GM12878 (cell line): ENCODE results near the gene LMCD1. TPM values are rescaled to one million over a fixed set of nuclear protein-coding genes. Genes with fewer than 3 reads are reported as not detected.

Source experiments
- ATAC-seq: fragments of 200-7000 bp; cut with Tn5 transposase; 3 replicates; pipeline ENCODE4 v1.9.1; 2020; ENCODE audit warnings: mild to moderate bottlenecking, moderate library complexity
- BruUV-seq: library from RNA; stranded (reverse); fragments of 400-500 nt; replicated peaks from 2 replicates; lab custom pipeline; 2021; lab: Mats Ljungman, UMichigan
- CTCF ChIA-PET: fragments of 300-600 bp; sonication (Branson Sonifier 250); formaldehyde crosslinking; extraction: SDS; loops from one replicate; lab custom pipeline; 2021; ENCODE audit warnings: inconsistent platforms; lab: Yijun Ruan, JAX
- POLR2A ChIA-PET: fragments of 350-600 bp; formaldehyde crosslinking; extraction: SDS; loops from one replicate; lab custom pipeline; 2021; ENCODE audit warnings: inconsistent platforms; lab: Charles Lee
- RAD21 ChIA-PET: fragments of 300-600 bp; sonication (Branson Sonifier 250); formaldehyde crosslinking; loops from one replicate; lab custom pipeline; 2023; ENCODE audit warnings: antibody characterized with exemption; ENCODE audit not compliant: unreplicated experiment; lab: Charles Lee
- SMC1A ChIA-PET: fragments of 300-600 bp; sonication (Branson Sonifier 250); formaldehyde crosslinking; loops from one replicate; lab custom pipeline; 2023; ENCODE audit not compliant: unreplicated experiment, uncharacterized antibody; lab: Charles Lee
- DNase-seq: peaks from one replicate; pipeline ENCODE4 v3.0.0-alpha.2; 2011; ENCODE audit warnings: low read depth, low spot score
- FAIRE-seq: peaks from 3 replicates; lab custom pipeline; 2011; peaks lifted over from hg19 to GRCh38; lab: Jason Lieb, UNC
- H2AFZ ChIP-seq: 2 replicates; pipeline ENCODE4 v1.6.0; 2011; ENCODE audit warnings: low read depth, low read length, control low read depth; ENCODE audit not compliant: control insufficient read depth
- H3K27ac ChIP-seq: 2 replicates; pipeline ENCODE4 v1.5.1; 2011; ENCODE audit warnings: control low read depth; ENCODE audit not compliant: control insufficient read depth, insufficient read depth
- H3K27me3 ChIP-seq, 2 experiments: replicated peaks in 1 of 2; 2 replicates each; pipeline versions ENCODE4 v1.6.0 to v1.6.1; 2011; ENCODE audit warnings: low read length in 1 of 2; ENCODE audit not compliant: control insufficient read depth in 2 of 2, insufficient read depth in 2 of 2
- H3K36me3 ChIP-seq, 2 experiments: 2 replicates each; pipeline ENCODE4 v1.5.1; 2011; ENCODE audit warnings: low read length in 1 of 2; ENCODE audit not compliant: control insufficient read depth in 2 of 2, insufficient read depth in 2 of 2
- H3K4me1 ChIP-seq: 2 replicates; pipeline ENCODE4 v1.6.1; 2011; ENCODE audit warnings: mild to moderate bottlenecking, low read length, moderate library complexity, mixed read lengths; ENCODE audit not compliant: control insufficient read depth, insufficient read depth
- H3K4me2 ChIP-seq: 2 replicates; pipeline ENCODE4 v1.6.0; 2011; ENCODE audit warnings: control low read depth; ENCODE audit not compliant: control insufficient read depth, insufficient read depth
- H3K4me3 ChIP-seq: fragments of 200-600 bp; sonication (generic); 2 replicates; pipeline ENCODE4 v1.5.1; 2016
- H3K79me2 ChIP-seq: 2 replicates; pipeline ENCODE4 v1.6.0; 2011; ENCODE audit warnings: low read length; ENCODE audit not compliant: control insufficient read depth, insufficient read depth
- H3K9ac ChIP-seq: 2 replicates; pipeline ENCODE4 v1.8.0; 2011; ENCODE audit warnings: low read length, control low read depth, mixed read lengths; ENCODE audit not compliant: control insufficient read depth, insufficient read depth
- H3K9me3 ChIP-seq: replicated peaks from 3 replicates; pipeline ENCODE4 v1.5.1; 2011; ENCODE audit warnings: mild to moderate bottlenecking, low read length; ENCODE audit not compliant: control insufficient read depth, insufficient read depth
- H4K20me1 ChIP-seq: 2 replicates; pipeline ENCODE4 v1.6.0; 2011; ENCODE audit not compliant: control insufficient read depth, insufficient read depth
- ASH2L ChIP-seq: fragments of 300-600, 200-600 bp; sonication (generic); IDR thresholded peaks from 2 replicates; pipeline ENCODE4 v1.6.1; 2017; ENCODE audit warnings: low read depth, mild to moderate bottlenecking, borderline replicate concordance
- DPF2 ChIP-seq: fragments of 450-650 bp; IDR thresholded peaks from 2 replicates; pipeline ENCODE4 v1.6.1; 2017; ENCODE audit warnings: mild to moderate bottlenecking
- GABPA ChIP-seq: IDR thresholded peaks from 2 replicates; pipeline ENCODE4 v1.6.1; 2014; ENCODE audit warnings: antibody characterized with exemption, low read depth, mild to moderate bottlenecking, inconsistent platforms
- KLF5 ChIP-seq: fragments of 450-650 bp; IDR thresholded peaks from 2 replicates; pipeline ENCODE4 v1.6.1; 2014; ENCODE audit warnings: mild to moderate bottlenecking; ENCODE audit not compliant: partially characterized antibody
- RB1 ChIP-seq: fragments of 450-650 bp; formaldehyde crosslinking; IDR thresholded peaks from 2 replicates; pipeline ENCODE4 v1.6.1; 2017; ENCODE audit warnings: mild to moderate bottlenecking, borderline replicate concordance
- RBBP5 ChIP-seq: fragments of 200-600 bp; sonication (generic); conservative IDR thresholded peaks from 2 replicates; pipeline ENCODE4 v1.6.1; 2016
- RELA ChIP-seq: fragments of 450-650 bp; IDR thresholded peaks from 2 replicates; pipeline ENCODE4 v1.8.0; 2014; ENCODE audit warnings: borderline replicate concordance; ENCODE audit not compliant: partially characterized antibody
- SIN3A ChIP-seq: IDR thresholded peaks from 2 replicates; pipeline ENCODE4 v1.6.1; 2012; ENCODE audit warnings: low read depth, low read length, improper control_type of control experiment
- WGBS: methylation state at CpG from one replicate; pipeline ENCODE4 v1.1.6; 2016; ENCODE audit warnings: low lambda C conversion rate; ENCODE audit not compliant: insufficient replicate concordance, insufficient coverage; ENCODE audit errors: missing lambda C conversion rate; 5-methylcytosine and 5-hydroxymethylcytosine counted together
- in situ Hi-C: fragments of 300-500 bp; cut with MboI; formaldehyde crosslinking; loops from 9 replicates; pipeline ENCODE4 v1.14.3; 2018; ENCODE audit warnings: mixed read lengths
- intact Hi-C: fragments of 100-400 bp; cut with micrococcal nuclease; formaldehyde crosslinking; loops from one replicate; pipeline ENCODE4 v1.14.2; 2022; ENCODE audit not compliant: unreplicated experiment
- polyA plus RNA-seq, 11 experiments: library from polyadenylated mRNA; depleted of rRNA in 4 of 11; unstranded in 6 of 11; stranded (reverse) in 5 of 11; fragments of >200 nt; fragmentation: Nextera tagmentation in 4 of 11; fragmentation: Illumina TruSeq in 1 of 11; extraction: Ambion mirVana in 4 of 11; extraction: Trizol in 1 of 11; gene quantifications; 1 replicate in 1 of 11; 2 replicates in 10 of 11; pipeline versions ENCODE4 v1.2.1 to v1.2.3, GENCODE V29; 2011 to 2016; ENCODE audit warnings: inconsistent platforms in 2 of 11, missing spikeins in 2 of 11, low read depth in 1 of 11
- total RNA-seq, 4 experiments: library from RNA; depleted of rRNA in 3 of 4; stranded (reverse); fragments of >200 nt in 3 of 4; fragmentation: Illumina TruSeq in 1 of 4; extraction: Trizol in 1 of 4; gene quantifications; 2 replicates each; pipeline versions ENCODE4 v1.2.1 to v1.2.3, GENCODE V29; 2013 to 2021
- TF ChIP-seq, protein P1 (sequence below): fragments of 450-650 bp; IDR thresholded peaks from 2 replicates; pipeline ENCODE4 v1.6.1; 2018; ENCODE audit warnings: borderline replicate concordance, mild to moderate bottlenecking; ENCODE audit not compliant: partially characterized antibody

The LMCD1 gene
- total and polyA plus RNA-seq, 10 of the 15 experiments (the other 5 are each of a cell fraction or from before 2014, with no cell fraction given): 0.27 to 6.4 (median 1.7) TPM

DNA sequence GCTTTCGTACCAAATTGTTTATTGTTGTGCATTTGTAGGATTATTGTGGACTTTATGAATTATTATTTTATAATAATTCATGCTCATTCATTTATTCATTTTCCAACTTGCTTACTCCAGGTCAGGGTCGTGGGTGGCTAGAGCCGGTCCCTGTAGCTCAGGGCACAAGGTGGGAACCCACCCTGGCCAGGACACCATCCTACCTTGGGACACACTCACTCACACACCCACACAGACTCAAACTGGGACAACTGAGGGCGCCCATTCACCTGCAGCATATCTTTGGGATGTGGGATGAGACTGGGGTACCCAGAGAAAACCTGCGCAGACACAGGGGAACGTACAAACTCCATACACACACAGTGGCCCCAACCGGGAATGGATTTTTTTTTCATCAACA lies 102.4 kb downstream of the LMCD1 start:
- CTCF ChIA-PET: no interaction called here

More for the DNA sequence above, 102.4 kb downstream of the LMCD1 start:
- in situ Hi-C loops (no loop called here), intact Hi-C loops (no loop called here)
- Histone ChIP-seq H3K9ac (no peak overlapping the region), H3K36me3 (no peaks in the 10 kb centered on the region), H3K4me3 (no peak overlapping the region), H3K4me1 (no peaks in the 10 kb centered on the region), H2AFZ (no peak overlapping the region), H4K20me1 (no peaks in the 10 kb centered on the region), H3K27ac (no peak overlapping the region), H3K9me3 (no peaks in the 10 kb centered on the region), H3K79me2 (no peaks in the 10 kb centered on the region), H3K4me2 (no peak overlapping the region), H3K27me3 (peaks cover 0 to 1% of the 10 kb centered on the region in 2 experiments; a peak in 1 of 4 replicates)
- no peak for ATAC-seq
- WGBS: 58% methylated on average over 7 of the region's 7 CpGs
- TF ChIP-seq RB1 (no peak), SIN3A (no peak), DPF2 (no peak), GABPA (no peak), RBBP5 (no peak), KLF5 (no peak), RELA (no peak), ASH2L (no peak)
- TF ChIP-seq, protein P1, sequence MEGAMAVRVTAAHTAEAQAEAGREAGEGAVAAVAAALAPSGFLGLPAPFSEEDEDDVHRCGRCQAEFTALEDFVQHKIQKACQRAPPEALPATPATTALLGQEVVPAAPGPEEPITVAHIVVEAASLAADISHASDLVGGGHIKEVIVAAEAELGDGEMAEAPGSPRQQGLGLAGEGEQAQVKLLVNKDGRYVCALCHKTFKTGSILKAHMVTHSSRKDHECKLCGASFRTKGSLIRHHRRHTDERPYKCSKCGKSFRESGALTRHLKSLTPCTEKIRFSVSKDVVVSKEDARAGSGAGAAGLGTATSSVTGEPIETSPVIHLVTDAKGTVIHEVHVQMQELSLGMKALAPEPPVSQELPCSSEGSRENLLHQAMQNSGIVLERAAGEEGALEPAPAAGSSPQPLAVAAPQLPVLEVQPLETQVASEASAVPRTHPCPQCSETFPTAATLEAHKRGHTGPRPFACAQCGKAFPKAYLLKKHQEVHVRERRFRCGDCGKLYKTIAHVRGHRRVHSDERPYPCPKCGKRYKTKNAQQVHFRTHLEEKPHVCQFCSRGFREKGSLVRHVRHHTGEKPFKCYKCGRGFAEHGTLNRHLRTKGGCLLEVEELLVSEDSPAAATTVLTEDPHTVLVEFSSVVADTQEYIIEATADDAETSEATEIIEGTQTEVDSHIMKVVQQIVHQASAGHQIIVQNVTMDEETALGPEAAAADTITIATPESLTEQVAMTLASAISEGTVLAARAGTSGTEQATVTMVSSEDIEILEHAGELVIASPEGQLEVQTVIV: no peak
- no peak for FAIRE-seq
- no peak for DNase-seq
- SMC1A ChIA-PET: no interaction called here
- no TSS peak for BruUV-seq
- RAD21 ChIA-PET: no interaction called here
- POLR2A ChIA-PET: no interaction called here
